ENCODE measurements around the gene CCDC15. TPM values are rescaled to one million over a fixed set of nuclear protein-coding genes. Genes with fewer than 3 reads are reported as not detected.

Gene CCDC15
- total and polyA plus RNA-seq, 2 of the 13 experiments (the other 11 are each of a cell fraction or from before 2014, with no cell fraction given) = 2.2 to 4.6 TPM

DNA sequence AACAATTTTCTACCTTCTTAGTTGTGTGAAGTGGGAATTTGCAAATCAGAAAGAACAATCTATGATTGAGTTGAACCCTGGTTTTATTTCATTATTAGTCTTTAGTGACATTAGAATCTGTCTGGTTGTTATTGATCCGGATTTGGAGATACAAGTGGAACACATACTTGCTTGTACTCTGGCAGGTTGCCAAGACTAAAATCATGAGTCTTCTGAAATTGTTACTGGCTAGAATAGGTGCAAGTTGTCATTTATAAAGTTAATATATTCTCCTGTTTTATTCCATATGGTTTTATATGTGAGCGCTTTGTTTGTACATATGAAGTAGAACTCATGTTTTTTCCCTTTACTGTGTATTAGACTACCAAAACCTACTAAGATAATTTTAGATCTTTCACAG lies 23.0 kb downstream of the CCDC15 start:
- H3K4me1 ChIP-seq (ENCODE audit: insufficient read depth, low read length) = no peaks in the 10 kb centered on the region
- H3K36me3 ChIP-seq (replicated peaks in 1 of 2; ENCODE audit: control insufficient read depth in 1 of 2, insufficient read depth in 2 of 2, low read length in 2 of 2) = no peaks in the 10 kb centered on the region
- FAIRE-seq (no peak), ATAC-seq (no peak), DNase-seq (ENCODE audit: low spot score) (no peak)
- H3K9ac ChIP-seq (ENCODE audit: insufficient read depth, low read depth, low read length) = no peak overlapping the region
- no peak overlapping the region for H2AFZ ChIP-seq (ENCODE audit: low read length)
- 98% methylated on average over 2 of the region's 2 CpGs for whole genome bisulfite sequencing (ENCODE audit: low lambda C conversion rate)
- H3K79me2 ChIP-seq (ENCODE audit: insufficient read depth, low read length) = no peaks in the 10 kb centered on the region
- no peak overlapping the region for H3K4me3 ChIP-seq (replicated peaks in 1 of 3; ENCODE audit: insufficient read depth in 1 of 3, low read depth in 2 of 3, low read length in 3 of 3)
- no peaks in the 10 kb centered on the region for H3K27me3 ChIP-seq (ENCODE audit: control insufficient read depth in 1 of 2, insufficient read depth in 2 of 2, low read length in 2 of 2)
- H4K20me1 ChIP-seq (ENCODE audit: insufficient read depth, low read length) = no peaks in the 10 kb centered on the region
- intact Hi-C loops (cut with micrococcal nuclease; ENCODE audit: unreplicated experiment) = no loop called here
- no peak overlapping the region for H3K4me2 ChIP-seq (ENCODE audit: low read depth, low read length)
- CTCF ChIA-PET (ENCODE audit: low intra/inter-chr PET ratio, low total read pairs) = no interaction called here
- TF ChIP-seq LCORL (IDR thresholded peaks at IDR 0.05) = peak; percentile 68
- TF ChIP-seq LCORL (CRISPR knock-in tag; IDR thresholded peaks at IDR 0.05) = no peak
- TF ChIP-seq, protein P1, sequence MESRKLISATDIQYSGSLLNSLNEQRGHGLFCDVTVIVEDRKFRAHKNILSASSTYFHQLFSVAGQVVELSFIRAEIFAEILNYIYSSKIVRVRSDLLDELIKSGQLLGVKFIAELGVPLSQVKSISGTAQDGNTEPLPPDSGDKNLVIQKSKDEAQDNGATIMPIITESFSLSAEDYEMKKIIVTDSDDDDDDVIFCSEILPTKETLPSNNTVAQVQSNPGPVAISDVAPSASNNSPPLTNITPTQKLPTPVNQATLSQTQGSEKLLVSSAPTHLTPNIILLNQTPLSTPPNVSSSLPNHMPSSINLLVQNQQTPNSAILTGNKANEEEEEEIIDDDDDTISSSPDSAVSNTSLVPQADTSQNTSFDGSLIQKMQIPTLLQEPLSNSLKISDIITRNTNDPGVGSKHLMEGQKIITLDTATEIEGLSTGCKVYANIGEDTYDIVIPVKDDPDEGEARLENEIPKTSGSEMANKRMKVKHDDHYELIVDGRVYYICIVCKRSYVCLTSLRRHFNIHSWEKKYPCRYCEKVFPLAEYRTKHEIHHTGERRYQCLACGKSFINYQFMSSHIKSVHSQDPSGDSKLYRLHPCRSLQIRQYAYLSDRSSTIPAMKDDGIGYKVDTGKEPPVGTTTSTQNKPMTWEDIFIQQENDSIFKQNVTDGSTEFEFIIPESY (CRISPR knock-in tag; IDR thresholded peaks at IDR 0.05) = no peak
- TF ChIP-seq, protein P2, sequence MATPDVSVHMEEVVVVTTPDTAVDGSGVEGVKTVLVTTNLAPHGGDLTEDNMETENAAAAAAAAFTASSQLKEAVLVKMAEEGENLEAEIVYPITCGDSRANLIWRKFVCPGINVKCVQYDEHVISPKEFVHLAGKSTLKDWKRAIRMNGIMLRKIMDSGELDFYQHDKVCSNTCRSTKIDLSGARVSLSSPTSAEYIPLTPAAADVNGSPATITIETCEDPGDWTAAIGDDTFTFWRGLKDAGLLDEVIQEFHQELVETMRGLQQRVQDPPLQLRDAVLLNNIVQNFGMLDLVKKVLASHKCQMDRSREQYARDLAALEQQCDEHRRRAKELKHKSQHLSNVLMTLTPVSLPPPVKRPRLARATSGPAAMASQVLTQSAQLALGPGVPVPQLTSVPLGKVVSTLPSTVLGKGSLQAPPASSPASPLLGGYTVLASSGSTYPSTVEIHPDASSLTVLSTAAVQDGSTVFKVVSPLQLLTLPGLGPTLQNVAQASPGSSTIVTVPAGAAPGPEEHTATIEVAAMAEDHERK (CRISPR knock-in tag; IDR thresholded peaks at IDR 0.05; ENCODE audit: low read depth) = no peak
- BruUV-seq (replicated peaks) = no TSS peak
- POLR2A ChIA-PET = no interaction called here
- in situ Hi-C loops (cut with HindIII; ENCODE audit: extremely low pct_ligation_motif_present, low pct_unique_long_range_greater_than_20kb) = loop anchor here (10.0 kb wide), 1 partner anchor 168 kb away; no protein-coding TSS in a partner anchor
- H3K9me3 ChIP-seq (ENCODE audit: low read length) = peaks cover 9% of the 10 kb centered on the region; the same call in 1 of the 2 replicates
- H3K27ac ChIP-seq (ENCODE audit: extremely low read length, insufficient read depth, low read length) = no peak overlapping the region

GRCh38 chr11:124978316-124978715 lies 24.3 kb downstream of the CCDC15 start:
- Histone ChIP-seq H3K9me3 (ENCODE audit: low read length) (peaks cover 9% of the 10 kb centered on the region; the same call in 1 of the 2 replicates), H3K79me2 (ENCODE audit: insufficient read depth, low read length) (no peaks in the 10 kb centered on the region), H3K27me3 (ENCODE audit: control insufficient read depth in 1 of 2, insufficient read depth in 2 of 2, low read length in 2 of 2) (no peaks in the 10 kb centered on the region), H3K4me2 (ENCODE audit: low read depth, low read length) (no peak overlapping the region), H3K36me3 (replicated peaks in 1 of 2; ENCODE audit: control insufficient read depth in 1 of 2, insufficient read depth in 2 of 2, low read length in 2 of 2) (no peaks in the 10 kb centered on the region), H3K4me3 (replicated peaks in 1 of 3; ENCODE audit: insufficient read depth in 1 of 3, low read depth in 2 of 3, low read length in 3 of 3) (no peak overlapping the region), H4K20me1 (ENCODE audit: insufficient read depth, low read length) (no peaks in the 10 kb centered on the region), H2AFZ (ENCODE audit: low read length) (no peak overlapping the region), H3K4me1 (ENCODE audit: insufficient read depth, low read length) (no peaks in the 10 kb centered on the region), H3K9ac (ENCODE audit: insufficient read depth, low read depth, low read length) (no peak overlapping the region), H3K27ac (ENCODE audit: extremely low read length, insufficient read depth, low read length) (no peak overlapping the region)
- TF ChIP-seq ZNF776 (CRISPR knock-in tag; IDR thresholded peaks at IDR 0.05) = no peak
- no peak for TF ChIP-seq GATAD1 (CRISPR knock-in tag; IDR thresholded peaks at IDR 0.05)
- no peak for TF ChIP-seq CHD2 (IDR thresholded peaks at IDR 0.05; ENCODE audit: low read depth, low read length)
- TF ChIP-seq ZBTB8A (CRISPR knock-in tag; IDR thresholded peaks at IDR 0.05; ENCODE audit: borderline replicate concordance, low read depth) = no peak
- TF ChIP-seq JUN (CRISPR knock-in tag; IDR thresholded peaks at IDR 0.05) = no peak
- TF ChIP-seq, protein P3, sequence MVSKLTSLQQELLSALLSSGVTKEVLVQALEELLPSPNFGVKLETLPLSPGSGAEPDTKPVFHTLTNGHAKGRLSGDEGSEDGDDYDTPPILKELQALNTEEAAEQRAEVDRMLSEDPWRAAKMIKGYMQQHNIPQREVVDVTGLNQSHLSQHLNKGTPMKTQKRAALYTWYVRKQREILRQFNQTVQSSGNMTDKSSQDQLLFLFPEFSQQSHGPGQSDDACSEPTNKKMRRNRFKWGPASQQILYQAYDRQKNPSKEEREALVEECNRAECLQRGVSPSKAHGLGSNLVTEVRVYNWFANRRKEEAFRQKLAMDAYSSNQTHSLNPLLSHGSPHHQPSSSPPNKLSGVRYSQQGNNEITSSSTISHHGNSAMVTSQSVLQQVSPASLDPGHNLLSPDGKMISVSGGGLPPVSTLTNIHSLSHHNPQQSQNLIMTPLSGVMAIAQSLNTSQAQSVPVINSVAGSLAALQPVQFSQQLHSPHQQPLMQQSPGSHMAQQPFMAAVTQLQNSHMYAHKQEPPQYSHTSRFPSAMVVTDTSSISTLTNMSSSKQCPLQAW (CRISPR knock-in tag; IDR thresholded peaks at IDR 0.05) = no peak
- no peak for TF ChIP-seq MBNL3 (CRISPR knock-in tag; conservative IDR thresholded peaks at IDR 0.05)
- no TSS peak for BruUV-seq (replicated peaks)
- 95% methylated on average over 2 of the region's 2 CpGs for WGBS (ENCODE audit: low lambda C conversion rate)
- intact Hi-C loops (cut with micrococcal nuclease; ENCODE audit: unreplicated experiment) = no loop called here
- ATAC-seq (no peak), DNase-seq (ENCODE audit: low spot score) (no peak), FAIRE-seq (no peak)
- in situ Hi-C loops (cut with HindIII; ENCODE audit: extremely low pct_ligation_motif_present, low pct_unique_long_range_greater_than_20kb) = loop anchor here (10.0 kb wide), 1 partner anchor 166 kb away; no protein-coding TSS in a partner anchor
- ChIA-PET POLR2A (no interaction called here), CTCF (ENCODE audit: low intra/inter-chr PET ratio, low total read pairs) (no interaction called here)

All from HepG2 (cell line).